HEK293T (cell line): ENCODE measurements around the gene PSD2.

Experiments used
- CTCF ChIA-PET: fragments of 350-600 bp; formaldehyde crosslinking; extraction: SDS; loops from one replicate; lab custom pipeline; 2021; ENCODE audit warnings: antibody characterized with exemption, inconsistent platforms; lab: Yijun Ruan, JAX
- POLR2A ChIA-PET: fragments of 350-600 bp; formaldehyde crosslinking; extraction: SDS; loops from one replicate; lab custom pipeline; 2020; ENCODE audit warnings: antibody characterized with exemption, inconsistent platforms; lab: Yijun Ruan, JAX
- DNase-seq: peaks from one replicate; pipeline ENCODE4 v3.0.0; 2012; ENCODE audit warnings: mixed read lengths; ENCODE audit errors: extremely low spot score
- ARNT ChIP-seq: fragments of 450-650 bp; IDR thresholded peaks from 2 replicates; pipeline ENCODE4 v1.6.1; 2017; ENCODE audit warnings: mild to moderate bottlenecking
- BHLHE40 ChIP-seq: fragments of 450-650 bp; IDR thresholded peaks from 2 replicates; pipeline ENCODE4 v1.6.1; 2016; ENCODE audit warnings: mild to moderate bottlenecking, moderate library complexity, borderline replicate concordance
- CTBP1 ChIP-seq: fragments of 450-650 bp; IDR thresholded peaks from 2 replicates; pipeline ENCODE4 v1.6.1; 2016; ENCODE audit warnings: borderline replicate concordance
- ELF4 ChIP-seq: fragments of 450-650 bp; IDR thresholded peaks from 2 replicates; pipeline ENCODE4 v1.6.1; 2017; ENCODE audit warnings: antibody characterized with exemption
- FOXA1 ChIP-seq: fragments of 450-650 bp; IDR thresholded peaks from 2 replicates; pipeline ENCODE4 v1.6.1; 2016; ENCODE audit warnings: mild to moderate bottlenecking
- FOXK2 ChIP-seq: fragments of 450-650 bp; IDR thresholded peaks from 2 replicates; pipeline ENCODE4 v1.6.1; 2016; ENCODE audit warnings: mild to moderate bottlenecking
- FOXM1 ChIP-seq: fragments of 450-650 bp; IDR thresholded peaks from 2 replicates; pipeline ENCODE4 v1.6.1; 2017; ENCODE audit warnings: mild to moderate bottlenecking, borderline replicate concordance
- HDGF ChIP-seq: fragments of 450-650 bp; IDR thresholded peaks from 2 replicates; pipeline ENCODE4 v1.6.1; 2017; ENCODE audit warnings: antibody characterized with exemption, borderline replicate concordance
- L3MBTL2 ChIP-seq: fragments of 450-650 bp; conservative IDR thresholded peaks from 2 replicates; pipeline ENCODE4 v1.6.1; 2016; ENCODE audit warnings: mild to moderate bottlenecking
- LEF1 ChIP-seq: fragments of 450-650 bp; IDR thresholded peaks from 2 replicates; pipeline ENCODE4 v1.6.1; 2017; ENCODE audit warnings: mild to moderate bottlenecking, borderline replicate concordance
- NFRKB ChIP-seq: fragments of 450-650 bp; IDR thresholded peaks from 2 replicates; pipeline ENCODE4 v1.6.1; 2016; ENCODE audit warnings: mild to moderate bottlenecking, moderate library complexity
- PKNOX1 ChIP-seq: fragments of 450-650 bp; IDR thresholded peaks from 2 replicates; pipeline ENCODE4 v1.6.1; 2016
- SP1 ChIP-seq: fragments of 450-650 bp; IDR thresholded peaks from 2 replicates; pipeline ENCODE4 v1.6.1; 2017
- SUZ12 ChIP-seq: fragments of 450-650 bp; IDR thresholded peaks from 2 replicates; pipeline ENCODE4 v1.6.1; 2016; ENCODE audit warnings: mild to moderate bottlenecking
- TARDBP ChIP-seq: fragments of 450-650 bp; IDR thresholded peaks from 2 replicates; pipeline ENCODE4 v1.6.1; 2016
- ZNF384 ChIP-seq: fragments of 450-650 bp; IDR thresholded peaks from 2 replicates; pipeline ENCODE4 v1.6.1; 2016

The PSD2 gene

GRCh38 chr5:139855451-139855850 is 59.8 kb downstream of the PSD2 start:
- ChIA-PET CTCF (interaction anchor here (1.0 to 2.1 kb wide), 2 partner anchors 67 to 113 kb away, joined by 3 to 7 read pairs; no protein-coding TSS in a partner anchor), POLR2A (no interaction called here)
- DNase-seq = no peak
- no peak for TF ChIP-seq TARDBP
- TF ChIP-seq ZNF384 = no peak
- no peak for TF ChIP-seq SUZ12
- no peak for TF ChIP-seq PKNOX1
- TF ChIP-seq ELF4 = no peak
- TF ChIP-seq HDGF = no peak
- no peak for TF ChIP-seq BHLHE40
- no peak for TF ChIP-seq FOXA1
- TF ChIP-seq L3MBTL2 = no peak

GRCh38 chr5:139855946-139856540 is 60.4 kb downstream of the PSD2 start:
- ChIA-PET CTCF (interaction anchor here (1.0 to 2.1 kb wide), 2 partner anchors 68 to 113 kb away, joined by 3 to 7 read pairs; no protein-coding TSS in a partner anchor), POLR2A (no interaction called here)
- no peak for DNase-seq

GRCh38 chr5:139856714-139857113 is 61.1 kb downstream of the PSD2 start:
- POLR2A ChIA-PET = no interaction called here
- no peak for TF ChIP-seq CTBP1
- TF ChIP-seq ZNF384 = no peak
- TF ChIP-seq FOXA1 = no peak
- no peak for DNase-seq
- CTCF ChIA-PET = interaction anchor here (2.1 kb wide), 1 partner anchor 112 kb away, joined by 7 read pairs; no protein-coding TSS in a partner anchor

More at GRCh38 chr5:139855946-139856540, 60.4 kb downstream of the PSD2 start:
- TF ChIP-seq FOXA1 = no peak
- no peak for TF ChIP-seq SUZ12
- no peak for TF ChIP-seq L3MBTL2
- TF ChIP-seq TARDBP = no peak
- TF ChIP-seq HDGF = no peak
- TF ChIP-seq CTBP1 = no peak
- TF ChIP-seq LEF1 = no peak
- no peak for TF ChIP-seq ARNT
- TF ChIP-seq FOXK2 = no peak
- no peak for TF ChIP-seq NFRKB
- no peak for TF ChIP-seq ZNF384
- no peak for TF ChIP-seq SP1
- TF ChIP-seq PKNOX1 = no peak
- no peak for TF ChIP-seq ELF4
- TF ChIP-seq BHLHE40 = no peak
- TF ChIP-seq FOXM1 = no peak

GRCh38 chr5:139859013-139859412 is 63.4 kb downstream of the PSD2 start:
- DNase-seq = no peak
- CTCF ChIA-PET = interaction anchor here (0.9 to 2.0 kb wide), 3 partner anchors 84 to 110 kb away, joined by 3 to 6 read pairs (median 4); no protein-coding TSS in a partner anchor
- TF ChIP-seq LEF1 (no peak), SP1 (no peak), SUZ12 (no peak), BHLHE40 (no peak), FOXA1 (no peak), NFRKB (no peak), ZNF384 (no peak), FOXM1 (no peak)
- POLR2A ChIA-PET = no interaction called here

- ChIA-PET CTCF (interaction anchor here (0.7 to 4.7 kb wide), 7 partner anchors 8 to 108 kb away, joined by 3 to 16 read pairs (median 6); no protein-coding TSS in a partner anchor), POLR2A (no interaction called here)
- no peak for TF ChIP-seq NFRKB
- no peak for TF ChIP-seq L3MBTL2
- TF ChIP-seq ZNF384 = no peak
- no peak for TF ChIP-seq FOXK2
- TF ChIP-seq SP1 = no peak
- no peak for DNase-seq
These were observed 65.6 kb downstream of the PSD2 start for GRCh38 chr5:139861021-139861888.

- TF ChIP-seq SUZ12 = no peak
- no peak for TF ChIP-seq LEF1
- TF ChIP-seq CTBP1 = no peak
- no peak for TF ChIP-seq FOXM1
- no peak for TF ChIP-seq ZNF384
- no peak for TF ChIP-seq FOXK2
- TF ChIP-seq BHLHE40 = no peak
- no peak for TF ChIP-seq FOXA1
- TF ChIP-seq SP1 = no peak
- TF ChIP-seq TARDBP = no peak
- ChIA-PET CTCF (interaction anchor here (0.7 to 4.7 kb wide), 3 partner anchors 9 to 74 kb away, joined by 3 to 16 read pairs (median 6); no protein-coding TSS in a partner anchor), POLR2A (no interaction called here)
- DNase-seq = no peak
These were observed 66.2 kb downstream of the PSD2 start for GRCh38 chr5:139861889-139862207.

- CTCF ChIA-PET = interaction anchor here (0.7 to 4.7 kb wide), 6 partner anchors 8 to 79 kb away, joined by 3 to 16 read pairs (median 4); no protein-coding TSS in a partner anchor
- no peak for TF ChIP-seq ARNT
- DNase-seq = no peak
- POLR2A ChIA-PET = no interaction called here
These were observed 66.7 kb downstream of the PSD2 start for GRCh38 chr5:139862313-139862712.
